Left lung (tissue), 10 donors: ENCODE results near the gene TTLL12. TPM values are rescaled to one million over a fixed set of nuclear protein-coding genes. Genes with fewer than 3 reads are reported as not detected.
"Not testable (repeated sequence)": the region's sequence is repeated elsewhere in the genome, so short reads cannot be mapped to it uniquely, and the experiment has no call there.

ENCODE experiments used
- ATAC-seq: fragments of 200-7000 bp; cut with Tn5 transposase; one replicate; pipeline ENCODE4 v1.9.1; 2020; ENCODE audit warnings: moderate library complexity
- DNase-seq, 4 donors: peaks; one replicate each; pipeline ENCODE4 v3.0.0-alpha.2; 2013 to 2020
- H3K27ac ChIP-seq, 2 donors: fragments of 200-600 bp; sonication (generic) in 1 of 2; one replicate each; pipeline versions ENCODE4 v1.5.0 to v1.8.0; 2020 to 2021
- H3K27me3 ChIP-seq, 2 donors: fragments of 200-600 bp; sonication (generic) in 1 of 2; one replicate each; pipeline versions ENCODE4 v1.5.0 to v1.8.0; 2020 to 2021
- H3K36me3 ChIP-seq, 2 donors: fragments of 200-600 bp; sonication (generic) in 1 of 2; one replicate each; pipeline versions ENCODE4 v1.5.0 to v1.8.0; 2020 to 2021
- H3K4me1 ChIP-seq, 2 donors: fragments of 200-600 bp; one replicate each; pipeline ENCODE4 v1.8.0; 2021
- H3K4me3 ChIP-seq, 2 donors: fragments of 200-600 bp; sonication (generic) in 1 of 2; one replicate each; pipeline versions ENCODE4 v1.5.0 to v1.8.0; 2020 to 2021; ENCODE audit warnings: mild to moderate bottlenecking in 1 of 2
- H3K9me3 ChIP-seq, 2 donors: fragments of 200-600 bp; sonication (generic) in 1 of 2; one replicate each; pipeline versions ENCODE4 v1.5.0 to v1.8.0; 2020 to 2021
- intact Hi-C, 2 donors: fragments of 100-400 bp; cut with DNase I; formaldehyde crosslinking; loops; one replicate each; pipeline versions ENCODE4 v1.11.2 to v1.14.2; 2022
- polyA plus RNA-seq, 6 donors: library from polyadenylated mRNA; unstranded; fragments of 120-200 nt; gene quantifications; one replicate each; pipeline ENCODE4 v1.2.1, GENCODE V29; 2013; ENCODE audit not compliant: insufficient read length in 6 of 6
- total RNA-seq, 2 donors: library from RNA; stranded (reverse); fragmentation: NEBNext Ultra II Directional; extraction: Animal tissue kit (Norgen Biotek cat#: 25700); gene quantifications; one replicate each; pipeline ENCODE4 v1.2.1, GENCODE V29; 2021
- TF ChIP-seq, protein P1 (sequence below), 2 donors: fragments of 200-600 bp; sonication (generic) in 1 of 2; IDR thresholded peaks; one replicate each; pipeline versions ENCODE4 v1.5.0 to v1.8.0; 2021; ENCODE audit warnings: antibody characterized with exemption in 2 of 2
- donor health status: DM: no; HTN: yes; CAD: no.
- donor health status: DM: no; HTN: no; CAD: no.

The TTLL12 gene
- total and polyA plus RNA-seq, 8 donors: 18.3 to 42.1 (median 22.0) TPM

DNA sequence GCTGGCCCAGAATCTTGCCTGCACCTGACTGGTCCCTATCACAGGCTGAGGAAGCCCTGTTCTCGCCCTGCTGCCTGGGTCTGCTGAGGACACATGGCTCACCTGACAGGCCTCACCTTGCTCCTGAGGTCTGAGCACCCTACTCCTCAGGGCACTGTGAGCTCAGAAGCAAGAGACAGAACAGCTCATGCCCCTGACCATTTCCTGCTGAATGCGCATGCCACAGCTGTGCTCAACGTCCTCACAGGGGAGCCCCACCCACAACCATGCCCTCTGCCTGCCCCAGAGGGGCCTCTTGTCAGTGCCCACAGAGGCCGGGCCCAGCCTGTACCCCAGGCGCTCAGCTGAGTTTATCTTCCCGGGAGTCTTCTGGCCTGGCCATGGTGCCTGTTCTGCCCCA, 38.4 kb downstream of the TTLL12 start:
- H3K27ac ChIP-seq: peak overlapping the region in 1 of 2 donors; percentile 91
- TF ChIP-seq, protein P1, sequence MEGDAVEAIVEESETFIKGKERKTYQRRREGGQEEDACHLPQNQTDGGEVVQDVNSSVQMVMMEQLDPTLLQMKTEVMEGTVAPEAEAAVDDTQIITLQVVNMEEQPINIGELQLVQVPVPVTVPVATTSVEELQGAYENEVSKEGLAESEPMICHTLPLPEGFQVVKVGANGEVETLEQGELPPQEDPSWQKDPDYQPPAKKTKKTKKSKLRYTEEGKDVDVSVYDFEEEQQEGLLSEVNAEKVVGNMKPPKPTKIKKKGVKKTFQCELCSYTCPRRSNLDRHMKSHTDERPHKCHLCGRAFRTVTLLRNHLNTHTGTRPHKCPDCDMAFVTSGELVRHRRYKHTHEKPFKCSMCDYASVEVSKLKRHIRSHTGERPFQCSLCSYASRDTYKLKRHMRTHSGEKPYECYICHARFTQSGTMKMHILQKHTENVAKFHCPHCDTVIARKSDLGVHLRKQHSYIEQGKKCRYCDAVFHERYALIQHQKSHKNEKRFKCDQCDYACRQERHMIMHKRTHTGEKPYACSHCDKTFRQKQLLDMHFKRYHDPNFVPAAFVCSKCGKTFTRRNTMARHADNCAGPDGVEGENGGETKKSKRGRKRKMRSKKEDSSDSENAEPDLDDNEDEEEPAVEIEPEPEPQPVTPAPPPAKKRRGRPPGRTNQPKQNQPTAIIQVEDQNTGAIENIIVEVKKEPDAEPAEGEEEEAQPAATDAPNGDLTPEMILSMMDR (IDR thresholded peaks at IDR 0.05): no peak
- no peak overlapping the region for H3K4me3 ChIP-seq
- intact Hi-C loops: no loop called here
- ATAC-seq: no peak
- no peak for DNase-seq
- no peaks in the 10 kb centered on the region for H3K36me3 ChIP-seq
- H3K27me3 ChIP-seq: no peaks in the 10 kb centered on the region
- no peaks in the 10 kb centered on the region for H3K9me3 ChIP-seq
- peaks cover 0 to 63% of the 10 kb centered on the region in 2 donors for H3K4me1 ChIP-seq

DNA sequence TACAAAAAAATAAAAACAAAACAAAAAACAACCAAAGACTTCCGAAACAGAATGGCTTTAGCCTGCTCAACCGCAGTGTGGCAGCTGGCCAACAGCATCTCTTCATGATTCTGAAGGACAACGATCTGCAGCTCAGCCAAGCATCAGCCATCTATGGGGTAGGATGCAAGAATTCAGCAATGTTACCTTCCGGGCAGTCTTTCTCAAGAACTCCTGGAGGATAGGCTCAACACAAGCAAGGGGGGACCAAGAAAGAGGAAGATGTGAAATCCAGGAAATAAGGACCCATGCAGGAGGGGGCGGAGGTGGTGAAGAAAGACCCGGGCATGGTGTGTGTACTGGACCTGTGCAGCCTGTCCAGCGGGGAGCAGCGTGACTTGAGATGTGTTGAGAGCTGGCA, 39.1 kb downstream of the TTLL12 start:
- H3K36me3 ChIP-seq: no peaks in the 10 kb centered on the region
- intact Hi-C loops: no loop called here
- ATAC-seq (no peak), DNase-seq (no peak)
- TF ChIP-seq, protein P1 (IDR thresholded peaks at IDR 0.05): no peak
- H3K4me3 ChIP-seq: no peak overlapping the region
- H3K9me3 ChIP-seq: no peaks in the 10 kb centered on the region
- no peaks in the 10 kb centered on the region for H3K27me3 ChIP-seq
- H3K27ac ChIP-seq: peak overlapping the region in 1 of 2 donors; percentile 91
- H3K4me1 ChIP-seq: peaks cover 0 to 61% of the 10 kb centered on the region in 2 donors

DNA sequence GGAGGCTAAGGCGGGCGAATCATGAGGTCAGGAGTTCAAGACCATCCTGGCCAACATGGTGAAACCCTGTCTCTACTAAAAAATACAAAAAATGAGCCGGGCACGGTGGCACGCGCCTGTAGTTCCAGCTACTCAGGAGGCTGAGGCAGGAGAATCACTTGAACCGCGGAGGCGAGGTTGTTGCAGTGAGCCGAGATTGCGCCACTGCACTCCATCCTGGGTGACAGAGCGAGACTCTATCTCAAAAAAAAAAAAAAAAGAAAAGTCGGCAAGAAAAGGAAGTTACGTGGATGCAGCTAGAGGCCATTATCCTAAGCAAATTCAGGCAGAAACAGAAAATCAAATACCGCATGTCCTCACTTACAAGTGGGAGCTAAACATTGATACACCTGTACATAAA, 40.6 kb downstream of the TTLL12 start:
- H3K36me3 ChIP-seq, ATAC-seq, intact Hi-C loops, H3K9me3 ChIP-seq, H3K4me3 ChIP-seq, H3K27me3 ChIP-seq: not testable (repeated sequence)
- peak in 2 of 4 donors; percentile 59 to 87 for DNase-seq
- peaks cover 7 to 66% of the 10 kb centered on the region in 2 donors for H3K4me1 ChIP-seq
- peak overlapping the region in 1 of 2 donors; percentile 91 for H3K27ac ChIP-seq

DNA sequence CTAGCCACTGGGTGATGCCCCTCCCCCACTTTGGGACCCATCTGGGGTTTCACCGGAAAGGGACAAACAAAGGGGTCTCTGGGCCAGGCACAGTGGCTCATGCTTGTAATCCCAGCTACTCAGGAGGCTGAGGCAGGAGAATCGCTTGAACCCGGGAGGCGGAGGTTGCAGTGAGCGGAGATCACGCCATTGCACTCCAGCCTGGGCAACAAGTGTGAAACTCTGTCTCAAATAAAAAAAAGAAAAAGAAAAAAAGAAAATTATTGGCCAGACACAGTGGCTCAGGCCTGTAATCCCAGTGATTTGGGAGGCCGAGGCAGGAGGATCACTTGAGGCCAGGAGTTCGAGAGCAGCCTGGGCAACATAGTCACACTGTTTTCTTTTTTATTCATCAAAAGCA, 41.6 kb downstream of the TTLL12 start:
- H3K4me3 ChIP-seq, H3K9me3 ChIP-seq, ATAC-seq, H3K36me3 ChIP-seq, H3K27me3 ChIP-seq, DNase-seq, intact Hi-C loops: not testable (repeated sequence)
- Histone ChIP-seq H3K27ac (peak overlapping the region in 1 of 2 donors; percentile 91), H3K4me1 (peaks cover 7 to 67% of the 10 kb centered on the region in 2 donors)

DNA sequence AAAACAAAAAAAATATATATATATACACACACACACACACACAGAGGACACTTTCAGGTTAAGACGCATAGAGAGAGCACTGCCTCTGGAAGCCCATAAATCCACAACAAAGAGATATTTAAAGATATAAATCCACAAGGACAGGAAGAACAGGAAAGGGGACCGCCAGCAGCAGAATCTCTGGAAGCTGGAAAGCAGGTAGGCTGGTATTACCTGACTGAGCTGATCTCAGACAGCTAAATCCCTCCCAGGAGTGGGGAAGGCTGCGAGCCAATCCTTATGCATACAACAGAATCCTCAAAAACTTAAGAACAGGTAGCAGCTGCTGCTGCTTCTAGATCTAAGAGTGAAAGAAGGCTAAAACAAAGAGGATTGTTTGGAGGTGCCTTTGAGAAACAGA, 42.0 kb downstream of the TTLL12 start:
- no peaks in the 10 kb centered on the region for H3K27me3 ChIP-seq

DNA sequence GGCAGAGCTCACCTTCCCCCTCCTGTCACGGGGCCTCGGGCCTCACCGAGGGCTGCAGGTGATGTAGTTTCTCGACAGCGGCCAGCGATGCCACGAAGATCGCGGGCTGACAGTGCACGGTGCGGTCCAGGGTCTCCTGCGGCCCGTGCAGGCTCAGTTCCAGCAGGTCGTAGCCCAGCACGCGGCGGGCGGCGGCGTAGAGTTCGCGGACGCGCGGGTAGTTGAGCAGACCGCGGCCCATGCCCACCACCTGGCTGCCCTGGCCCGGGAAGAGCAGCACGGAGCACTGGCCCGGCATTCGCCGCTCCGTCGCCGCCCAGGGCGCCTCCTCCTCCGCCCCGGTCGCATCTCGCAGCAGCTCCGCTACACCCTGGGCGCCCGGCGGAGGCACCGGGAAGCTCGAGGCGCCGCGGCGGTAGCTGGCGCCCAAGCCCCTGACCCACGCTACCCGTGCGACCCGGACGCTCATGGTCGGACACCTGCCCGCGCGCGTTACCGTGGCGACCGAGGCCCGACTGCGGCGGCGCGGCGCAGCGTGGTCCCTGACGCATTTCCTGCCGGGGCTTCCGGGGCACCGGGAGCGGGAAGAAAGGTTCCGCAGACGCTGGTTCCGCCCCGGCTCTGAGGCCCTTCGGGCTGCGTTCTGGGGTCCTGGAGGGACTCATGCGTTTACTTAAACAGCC, 43.9 kb downstream of the TTLL12 start, which contains the start of gene MCAT:
TSS of gene MCAT (minus strand) at position 519 of the 683 bp plus-strand sequence. CDS start at position 469, 50 bp downstream.
- H3K4me3 ChIP-seq: peak within 1 kb of the TSS; percentile 75 to 96
- H3K9me3 ChIP-seq: no peaks in the 10 kb centered on the region
- DNase-seq (peak; percentile 77 to 97 (median 87)), ATAC-seq (peak; percentile 94)
- no peaks in the 10 kb centered on the region for H3K27me3 ChIP-seq
- intact Hi-C loops: no loop called here
- peaks cover 7 to 49% of the 10 kb centered on the region in 2 donors for H3K4me1 ChIP-seq
- TF ChIP-seq, protein P1 (IDR thresholded peaks at IDR 0.05): no peak
- H3K27ac ChIP-seq: peak within 1 kb of the TSS; percentile 49 to 86
- H3K36me3 ChIP-seq: peaks cover 0 to 29% of the 10 kb centered on the region in 2 donors

More for the DNA sequence above, 42.0 kb downstream of the TTLL12 start:
- ATAC-seq (no peak), DNase-seq (no peak)
- intact Hi-C loops: no loop called here
- H3K9me3 ChIP-seq: no peaks in the 10 kb centered on the region
- peaks cover 7 to 65% of the 10 kb centered on the region in 2 donors for H3K4me1 ChIP-seq
- peak overlapping the region in 1 of 2 donors; percentile 91 for H3K27ac ChIP-seq
- peaks cover 0 to 12% of the 10 kb centered on the region in 2 donors for H3K36me3 ChIP-seq
- H3K4me3 ChIP-seq: no peak overlapping the region
- TF ChIP-seq, protein P1 (IDR thresholded peaks at IDR 0.05): no peak
